ENCODE measurements around the gene TMEM123. TPM values are rescaled to one million over a fixed set of nuclear protein-coding genes. Genes with fewer than 3 reads are reported as not detected.

TMEM123 gene
- total and polyA plus RNA-seq, 10 of the 15 experiments (the other 5 are each of a cell fraction or from before 2014, with no cell fraction given), result 35.1 to 667 (median 123) TPM

DNA sequence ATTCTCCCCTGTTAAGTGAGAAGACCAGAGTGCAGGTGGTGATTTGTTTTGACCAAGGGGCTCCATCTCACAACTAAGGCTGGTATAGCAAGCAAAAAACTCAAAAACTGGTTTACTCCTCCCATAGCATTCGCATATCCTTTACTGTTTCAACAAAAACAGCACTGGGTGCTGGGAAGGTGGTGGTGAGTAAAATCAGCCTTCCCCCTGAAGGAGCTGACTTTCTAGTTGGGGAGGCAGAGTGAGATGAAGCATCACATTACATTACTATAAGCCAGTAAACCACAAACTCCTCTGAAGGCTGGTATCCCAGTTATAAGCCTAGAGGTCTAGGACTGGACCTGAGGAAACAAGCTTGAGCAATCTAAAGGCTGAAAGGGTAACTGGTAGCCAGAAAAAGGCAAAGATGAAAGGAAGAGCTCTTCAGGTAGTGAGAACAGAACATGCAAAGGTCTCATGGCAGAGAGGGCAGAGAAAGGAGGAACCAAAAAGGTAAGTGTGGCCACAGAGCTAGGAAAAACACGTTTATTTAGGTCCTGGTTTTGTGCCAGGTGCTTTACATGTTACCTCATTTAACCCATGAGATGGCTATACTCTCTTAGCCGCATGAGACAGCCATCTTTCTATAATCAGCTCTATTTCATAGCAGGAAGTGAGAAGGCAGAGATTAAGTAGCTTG lies 22.3 kb downstream of the TMEM123 start (continued):
- no peak for TF ChIP-seq CEBPZ (IDR thresholded peaks at IDR 0.05; ENCODE audit: low read depth, low read length)
- TF ChIP-seq STAT1 (conservative IDR thresholded peaks at IDR 0.05), result no peak
- no peak for TF ChIP-seq CBX3 (IDR thresholded peaks at IDR 0.05; ENCODE audit: borderline replicate concordance, low read depth)
- TF ChIP-seq ZNF622 (IDR thresholded peaks at IDR 0.05), result no peak
- peak; percentile 59; the same call in 1 of the 2 replicates for TF ChIP-seq ZNF217 (IDR thresholded peaks at IDR 0.05)
- peak; percentile 95 for TF ChIP-seq NFIC (IDR thresholded peaks at IDR 0.05; ENCODE audit: low read depth, low read length)
- no peak for TF ChIP-seq POLR2AphosphoS2 (IDR thresholded peaks at IDR 0.05; ENCODE audit: low read depth, low read length)
- no peak for TF ChIP-seq NR2C1 (IDR thresholded peaks at IDR 0.05)
- TF ChIP-seq SREBF2 (IDR thresholded peaks at IDR 0.05; ENCODE audit: low read length), result no peak
- TF ChIP-seq MEF2B (IDR thresholded peaks at IDR 0.05; ENCODE audit: partially characterized antibody, poor library complexity, severe bottlenecking), result peak; percentile 86
- TF ChIP-seq BHLHE40 (IDR thresholded peaks at IDR 0.05; ENCODE audit: borderline replicate concordance in 1 of 2, low read depth in 2 of 2, low read length in 1 of 2), result peak; percentile 84 to 89
- TF ChIP-seq E4F1 (IDR thresholded peaks at IDR 0.05; ENCODE audit: borderline replicate concordance, partially characterized antibody), result no peak
- TF ChIP-seq, protein P1, sequence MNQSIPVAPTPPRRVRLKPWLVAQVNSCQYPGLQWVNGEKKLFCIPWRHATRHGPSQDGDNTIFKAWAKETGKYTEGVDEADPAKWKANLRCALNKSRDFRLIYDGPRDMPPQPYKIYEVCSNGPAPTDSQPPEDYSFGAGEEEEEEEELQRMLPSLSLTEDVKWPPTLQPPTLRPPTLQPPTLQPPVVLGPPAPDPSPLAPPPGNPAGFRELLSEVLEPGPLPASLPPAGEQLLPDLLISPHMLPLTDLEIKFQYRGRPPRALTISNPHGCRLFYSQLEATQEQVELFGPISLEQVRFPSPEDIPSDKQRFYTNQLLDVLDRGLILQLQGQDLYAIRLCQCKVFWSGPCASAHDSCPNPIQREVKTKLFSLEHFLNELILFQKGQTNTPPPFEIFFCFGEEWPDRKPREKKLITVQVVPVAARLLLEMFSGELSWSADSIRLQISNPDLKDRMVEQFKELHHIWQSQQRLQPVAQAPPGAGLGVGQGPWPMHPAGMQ (IDR thresholded peaks at IDR 0.05; ENCODE audit: borderline replicate concordance), result no peak
- peak; percentile 86 for TF ChIP-seq YY1 (IDR thresholded peaks at IDR 0.05; ENCODE audit: low read depth, low read length)
- TF ChIP-seq SMC3 (IDR thresholded peaks at IDR 0.05; ENCODE audit: borderline replicate concordance, low read length), result no peak
- no peak for TF ChIP-seq PAX8 (IDR thresholded peaks at IDR 0.05)
- peak; percentile 93 for TF ChIP-seq RCOR1 (conservative IDR thresholded peaks at IDR 0.05; ENCODE audit: low read depth, low read length)
- TF ChIP-seq STAT3 (IDR thresholded peaks at IDR 0.05; ENCODE audit: low read depth, low read length), result no peak
- no peak for TF ChIP-seq RB1 (IDR thresholded peaks at IDR 0.05; ENCODE audit: borderline replicate concordance)
- peak; percentile 74; the same call in 1 of the 2 replicates for TF ChIP-seq PML (IDR thresholded peaks at IDR 0.05; ENCODE audit: low read length)
- TF ChIP-seq SIX5 (IDR thresholded peaks at IDR 0.05; ENCODE audit: low read depth, low read length, severe bottlenecking), result no peak
- TF ChIP-seq MYB (IDR thresholded peaks at IDR 0.05; ENCODE audit: borderline replicate concordance, low read depth, low read length), result no peak
- 0 out of 2 replicates have a peak, but pooled peaks have one; percentile 20 for TF ChIP-seq TAF1 (IDR thresholded peaks at IDR 0.05; ENCODE audit: borderline replicate concordance, low read depth, low read length)
- TF ChIP-seq NR2C2 (IDR thresholded peaks at IDR 0.05; ENCODE audit: borderline replicate concordance, control insufficient read depth, insufficient read length, low read depth), result no peak

All from GM12878 (cell line).